Naive thymus-derived CD8-positive, alpha-beta T cell (primary cell): ENCODE results near the gene B4GALNT3. TPM values are rescaled to one million over a fixed set of nuclear protein-coding genes. Genes with fewer than 3 reads are reported as not detected.
A peak's percentile ranks its signal among the peaks of the same experiment; 100 is the strongest.

Source experiments
- ATAC-seq, 2 donors: fragments of 150-1000 bp; cut with Tn5 transposase in 1 of 2; sonication (Bioruptor Pico), chemical (Tn5 transposase) in 1 of 2; 1 replicate in 1 of 2; 2 replicates in 1 of 2; pipeline ENCODE4 v1.10.0; 2021; ENCODE audit warnings: mild to moderate bottlenecking in 2 of 2, moderate library complexity in 2 of 2
- POLR2A ChIA-PET: fragments of 350-600 bp; sonication (Branson Sonifier 250); formaldehyde crosslinking; loops from one replicate; lab custom pipeline; 2021; ENCODE audit warnings: antibody characterized with exemption; lab: Charles Lee
- DNase-seq, 10 donors: peaks; one replicate each; pipeline versions ENCODE4 v3.0.0 to v3.0.0-alpha.2; 2020 to 2022
- H3K27ac Mint-ChIP-seq, 10 donors: one replicate each; pipeline ENCODE4 v1.8.0; 2020 to 2022; ENCODE audit warnings: mild to moderate bottlenecking in 10 of 10, mixed read lengths in 10 of 10, moderate library complexity in 4 of 10, inconsistent platforms in 1 of 10
- H3K27me3 Mint-ChIP-seq, 5 donors: one replicate each; pipeline ENCODE4 v1.8.0; 2021 to 2022; ENCODE audit warnings: mixed read lengths in 5 of 5
- H3K36me3 Mint-ChIP-seq, 3 donors: one replicate each; pipeline ENCODE4 v1.8.0; 2020 to 2022; ENCODE audit warnings: mixed read lengths in 3 of 3, mild to moderate bottlenecking in 2 of 3, inconsistent platforms in 1 of 3
- H3K4me1 Mint-ChIP-seq, 4 donors: one replicate each; pipeline ENCODE4 v1.8.0; 2021 to 2022; ENCODE audit warnings: mixed read lengths in 4 of 4
- H3K4me3 Mint-ChIP-seq, 10 donors: one replicate each; pipeline ENCODE4 v1.8.0; 2020 to 2022; ENCODE audit warnings: mild to moderate bottlenecking in 10 of 10, mixed read lengths in 10 of 10, moderate library complexity in 6 of 10, inconsistent platforms in 1 of 10
- H3K9me3 Mint-ChIP-seq, 9 donors: one replicate each; pipeline ENCODE4 v1.8.0; 2020 to 2022; ENCODE audit warnings: mixed read lengths in 9 of 9, mild to moderate bottlenecking in 3 of 9, inconsistent platforms in 1 of 9, moderate library complexity in 1 of 9
- polyA plus RNA-seq, 3 donors: library from polyadenylated mRNA; unstranded; fragments of 300-500 nt; fragmentation: Illumina TruSeq; gene quantifications; one replicate each; pipeline ENCODE4 v1.2.3, GENCODE V29; 2021
- total RNA-seq, 8 experiments: library from RNA in 2 of 8; stranded (reverse) in 2 of 8; gene quantifications; one replicate each; pipeline ENCODE4 v1.2.3 and lab custom pipeline; 2021 to 2026

The B4GALNT3 gene
- total and polyA plus RNA-seq, 5 experiments from 2014 or later: 0.14 to 1.8 (median 0.40) TPM

- peaks cover 36 to 67% (median 50%) of the 10 kb centered on the region in 4 donors for H3K4me1 Mint-ChIP-seq
- peaks cover 0 to 9% (median 0%) of the 10 kb centered on the region in 3 donors for H3K36me3 Mint-ChIP-seq
- no peak overlapping the region for H3K4me3 Mint-ChIP-seq
- POLR2A ChIA-PET: interaction anchor here (1.1 kb wide), 2 partner anchors 11 to 170 kb away, joined by 3 to 13 read pairs; partner anchors contain the start of gene KDM5A
- DNase-seq: no peak
- no peaks in the 10 kb centered on the region for H3K9me3 Mint-ChIP-seq
- no peaks in the 10 kb centered on the region for H3K27me3 Mint-ChIP-seq
- H3K27ac Mint-ChIP-seq: peak overlapping the region in 1 of 10 donors; percentile 38
- no peak for ATAC-seq
Measured at GRCh38 chr12:558580-558979, 98.8 kb downstream of the B4GALNT3 start.

- peaks cover 0 to 9% (median 0%) of the 10 kb centered on the region in 3 donors for H3K36me3 Mint-ChIP-seq
- peak overlapping the region in 9 of 10 donors; percentile 15 to 79 (median 63) for H3K27ac Mint-ChIP-seq
- POLR2A ChIA-PET: interaction anchor here (1.1 kb wide), 3 partner anchors 10 to 171 kb away, joined by 3 to 13 read pairs (median 3); partner anchors contain the start of gene KDM5A
- H3K9me3 Mint-ChIP-seq: no peaks in the 10 kb centered on the region
- no peak for ATAC-seq
- H3K27me3 Mint-ChIP-seq: no peaks in the 10 kb centered on the region
- peak in 1 of 10 donors; percentile 45 for DNase-seq
- H3K4me3 Mint-ChIP-seq: no peak overlapping the region
- H3K4me1 Mint-ChIP-seq: peaks cover 38 to 69% (median 52%) of the 10 kb centered on the region in 4 donors
Measured at GRCh38 chr12:559208-559905, 99.6 kb downstream of the B4GALNT3 start.

GRCh38 chr12:559906-560455 lies 100.2 kb downstream of the B4GALNT3 start:
- ATAC-seq (no peak), DNase-seq (peak in 1 of 10 donors; percentile 22)
- H3K4me1 Mint-ChIP-seq: peaks cover 41 to 75% (median 58%) of the 10 kb centered on the region in 4 donors
- H3K27me3 Mint-ChIP-seq: no peaks in the 10 kb centered on the region
- H3K27ac Mint-ChIP-seq: peak overlapping the region; percentile 29 to 79 (median 67)
- POLR2A ChIA-PET: interaction anchor here (1.1 kb wide), 1 partner anchor 10 kb away, joined by 3 read pairs; no protein-coding TSS in a partner anchor
- H3K9me3 Mint-ChIP-seq: no peaks in the 10 kb centered on the region
- peaks cover 0 to 9% (median 0%) of the 10 kb centered on the region in 3 donors for H3K36me3 Mint-ChIP-seq
- H3K4me3 Mint-ChIP-seq: peak overlapping the region in 2 of 10 donors; percentile 11 to 34

GRCh38 chr12:560691-561390 lies 101.1 kb downstream of the B4GALNT3 start:
- H3K9me3 Mint-ChIP-seq: no peaks in the 10 kb centered on the region
- DNase-seq (peak in 1 of 10 donors; percentile 61), ATAC-seq (no peak)
- H3K27ac Mint-ChIP-seq: peak overlapping the region in 8 of 10 donors; percentile 42 to 96 (median 61)
- H3K36me3 Mint-ChIP-seq: peaks cover 0 to 9% (median 0%) of the 10 kb centered on the region in 3 donors
- peaks cover 42 to 77% (median 62%) of the 10 kb centered on the region in 4 donors for H3K4me1 Mint-ChIP-seq
- H3K27me3 Mint-ChIP-seq: no peaks in the 10 kb centered on the region
- POLR2A ChIA-PET: no interaction called here
- H3K4me3 Mint-ChIP-seq: peak overlapping the region in 1 of 10 donors; percentile 78

GRCh38 chr12:561391-561705 lies 101.6 kb downstream of the B4GALNT3 start:
- no peak for ATAC-seq
- POLR2A ChIA-PET: interaction anchor here (0.9 to 1.2 kb wide), 2 partner anchors 172 to 191 kb away, joined by 3 to 4 read pairs; partner anchors contain the start of genes KDM5A and WNK1
- H3K27ac Mint-ChIP-seq: peak overlapping the region in 6 of 10 donors; percentile 69 to 96 (median 95)
- no peaks in the 10 kb centered on the region for H3K9me3 Mint-ChIP-seq
- H3K27me3 Mint-ChIP-seq: no peaks in the 10 kb centered on the region
- H3K4me1 Mint-ChIP-seq: peaks cover 47 to 77% (median 67%) of the 10 kb centered on the region in 4 donors
- peak overlapping the region in 6 of 10 donors; percentile 7 to 78 (median 41) for H3K4me3 Mint-ChIP-seq
- DNase-seq: no peak
- H3K36me3 Mint-ChIP-seq: peaks cover 0 to 9% (median 0%) of the 10 kb centered on the region in 3 donors

- ATAC-seq (no peak), DNase-seq (peak in 1 of 10 donors; percentile 59)
- peak overlapping the region; percentile 94 to 99 (median 96) for H3K27ac Mint-ChIP-seq
- no peaks in the 10 kb centered on the region for H3K27me3 Mint-ChIP-seq
- peaks cover 48 to 84% (median 73%) of the 10 kb centered on the region in 4 donors for H3K4me1 Mint-ChIP-seq
- peaks cover 0 to 9% (median 0%) of the 10 kb centered on the region in 3 donors for H3K36me3 Mint-ChIP-seq
- POLR2A ChIA-PET: interaction anchor here (0.9 to 2.2 kb wide), 4 partner anchors 11 to 190 kb away, joined by 3 to 9 read pairs (median 4); partner anchors contain the start of genes KDM5A and WNK1
- H3K4me3 Mint-ChIP-seq: peak overlapping the region; percentile 28 to 90 (median 79)
- no peaks in the 10 kb centered on the region for H3K9me3 Mint-ChIP-seq
Measured at GRCh38 chr12:561908-562593, 102.3 kb downstream of the B4GALNT3 start.

- ATAC-seq (peak; percentile 16 to 50), DNase-seq (peak in 4 of 10 donors; percentile 25 to 57 (median 35))
- POLR2A ChIA-PET: interaction anchor here (1.1 to 2.2 kb wide), 3 partner anchors 11 to 190 kb away, joined by 3 to 9 read pairs (median 4); partner anchors contain the start of gene WNK1
- H3K27me3 Mint-ChIP-seq: no peaks in the 10 kb centered on the region
- no peaks in the 10 kb centered on the region for H3K9me3 Mint-ChIP-seq
- H3K4me3 Mint-ChIP-seq: peak overlapping the region in 9 of 10 donors; percentile 75 to 95 (median 86)
- H3K27ac Mint-ChIP-seq: peak overlapping the region; percentile 94 to 99 (median 96)
- peaks cover 50 to 90% (median 77%) of the 10 kb centered on the region in 4 donors for H3K4me1 Mint-ChIP-seq
- H3K36me3 Mint-ChIP-seq: peaks cover 0 to 9% (median 0%) of the 10 kb centered on the region in 3 donors
Measured at GRCh38 chr12:562634-563033, 102.9 kb downstream of the B4GALNT3 start.

GRCh38 chr12:563250-563781 lies 103.6 kb downstream of the B4GALNT3 start:
- H3K4me3 Mint-ChIP-seq: peak overlapping the region; percentile 75 to 95 (median 84)
- H3K27ac Mint-ChIP-seq: peak overlapping the region; percentile 94 to 99 (median 96)
- DNase-seq: peak in 9 of 10 donors; percentile 42 to 86 (median 65)
- H3K36me3 Mint-ChIP-seq: peaks cover 0 to 9% (median 0%) of the 10 kb centered on the region in 3 donors
- POLR2A ChIA-PET: interaction anchor here (0.6 to 2.5 kb wide), 10 partner anchors 9 to 1066 kb away, joined by 3 to 18 read pairs (median 4); partner anchors contain the start of genes ERC1, KDM5A, WNK1 and WNT5B
- peaks cover 48 to 94% (median 82%) of the 10 kb centered on the region in 4 donors for H3K4me1 Mint-ChIP-seq
- ATAC-seq: peak; percentile 89 to 90
- no peaks in the 10 kb centered on the region for H3K9me3 Mint-ChIP-seq
- H3K27me3 Mint-ChIP-seq: no peaks in the 10 kb centered on the region

GRCh38 chr12:563787-564298 lies 104.1 kb downstream of the B4GALNT3 start:
- peaks cover 49 to 94% (median 84%) of the 10 kb centered on the region in 4 donors for H3K4me1 Mint-ChIP-seq
- H3K9me3 Mint-ChIP-seq: no peaks in the 10 kb centered on the region
- H3K4me3 Mint-ChIP-seq: peak overlapping the region; percentile 75 to 95 (median 84)
- POLR2A ChIA-PET: interaction anchor here (0.6 to 2.5 kb wide), 10 partner anchors 10 to 1066 kb away, joined by 3 to 18 read pairs (median 4); partner anchors contain the start of genes ERC1, KDM5A, WNK1 and WNT5B
- no peaks in the 10 kb centered on the region for H3K27me3 Mint-ChIP-seq
- peaks cover 0 to 6% (median 0%) of the 10 kb centered on the region in 3 donors for H3K36me3 Mint-ChIP-seq
- DNase-seq (peak in 1 of 10 donors; percentile 48), ATAC-seq (peak; percentile 23 to 32)
- peak overlapping the region; percentile 94 to 99 (median 96) for H3K27ac Mint-ChIP-seq

GRCh38 chr12:565161-565560 lies 105.4 kb downstream of the B4GALNT3 start:
- Mint-ChIP-seq H3K4me1 (peaks cover 50 to 94% (median 85%) of the 10 kb centered on the region in 4 donors), H3K9me3 (no peaks in the 10 kb centered on the region), H3K4me3 (peak overlapping the region; percentile 7 to 90 (median 79)), H3K27ac (peak overlapping the region; percentile 57 to 99 (median 95)), H3K27me3 (no peaks in the 10 kb centered on the region), H3K36me3 (peaks cover 0 to 4% (median 0%) of the 10 kb centered on the region in 3 donors)
- POLR2A ChIA-PET: interaction anchor here (2.5 kb wide), 1 partner anchor 188 kb away, joined by 18 read pairs; the partner anchor contains the start of gene WNK1
- DNase-seq: peak in 1 of 10 donors; percentile 52
- ATAC-seq: no peak
